Forelimb muscle (tissue), 1 donor: ENCODE results near the gene ECHDC1. TPM values are rescaled to one million over a fixed set of nuclear protein-coding genes. Genes with fewer than 3 reads are reported as not detected.

Experiments used
- polyA plus RNA-seq: library from polyadenylated mRNA; unstranded; fragments of 120-200 nt; gene quantifications from one replicate; pipeline ENCODE4 v1.2.1, GENCODE V29; 2013; ENCODE audit not compliant: insufficient read length

The ECHDC1 gene
- polyA plus RNA-seq, 1 donor = 58.7 TPM

Other genes with a start within 250 kb of the ECHDC1 start
- 11.7 TPM for gene RSPO3, start 224.9 kb downstream of the ECHDC1 start, polyA plus RNA-seq
- gene RNF146, start 76.7 kb downstream of the ECHDC1 start, polyA plus RNA-seq = 56.0 TPM
- 16.1 TPM for gene KIAA0408, start 115.8 kb upstream of the ECHDC1 start, polyA plus RNA-seq
- 0.77 TPM for gene C6orf58, start 233.6 kb upstream of the ECHDC1 start, polyA plus RNA-seq